Mesenchymal stem cell (in vitro differentiated cells and primary cell): ENCODE data around the gene ORC1.

Source experiments
- DNase-seq: peaks from one replicate; pipeline ENCODE4 v3.0.0-alpha.2; 2013
- H2AFZ ChIP-seq: one replicate; pipeline ENCODE4 v1.6.1; 2013; ENCODE audit warnings: low read depth, mild to moderate bottlenecking, control low read depth, inconsistent platforms, low read length, moderate library complexity
- H2AK5ac ChIP-seq: 2 replicates; pipeline ENCODE4 v1.6.1; 2013; ENCODE audit warnings: low read length, moderate library complexity, mild to moderate bottlenecking, inconsistent platforms; ENCODE audit not compliant: severe bottlenecking
- H2BK120ac ChIP-seq: one replicate; pipeline ENCODE4 v1.6.1; 2013; ENCODE audit warnings: low read depth, mild to moderate bottlenecking, inconsistent platforms, low read length, moderate library complexity
- H2BK12ac ChIP-seq, 2 experiments: one replicate each; pipeline ENCODE4 v1.6.1; 2013; ENCODE audit warnings: inconsistent platforms in 2 of 2, low read length in 2 of 2, mild to moderate bottlenecking in 2 of 2, moderate library complexity in 2 of 2, control low read depth in 1 of 2
- H2BK15ac ChIP-seq: one replicate; pipeline ENCODE4 v1.6.1; 2013; ENCODE audit warnings: mild to moderate bottlenecking, low read depth, inconsistent platforms; ENCODE audit not compliant: poor library complexity, severe bottlenecking
- H2BK5ac ChIP-seq: 2 replicates; pipeline ENCODE4 v1.6.1; 2013; ENCODE audit warnings: low read depth, mild to moderate bottlenecking, low read length, control low read depth, inconsistent platforms; ENCODE audit not compliant: poor library complexity, severe bottlenecking
- H3K14ac ChIP-seq, 2 experiments: one replicate each; pipeline ENCODE4 v1.6.1; 2013; ENCODE audit warnings: inconsistent platforms in 2 of 2, low read length in 2 of 2, control low read depth in 1 of 2, mild to moderate bottlenecking in 1 of 2, moderate library complexity in 1 of 2
- H3K18ac ChIP-seq, 2 experiments: one replicate each; pipeline ENCODE4 v1.6.1; 2013; ENCODE audit warnings: inconsistent platforms in 2 of 2, low read length in 2 of 2, control low read depth in 1 of 2, low read depth in 1 of 2, mild to moderate bottlenecking in 1 of 2
- H3K23ac ChIP-seq, 2 experiments: one replicate each; pipeline ENCODE4 v1.6.1; 2013; ENCODE audit warnings: inconsistent platforms in 2 of 2, low read length in 2 of 2, mild to moderate bottlenecking in 2 of 2, moderate library complexity in 2 of 2, control low read depth in 1 of 2
- H3K27ac ChIP-seq: 2 replicates; pipeline ENCODE4 v1.5.1; 2013; ENCODE audit warnings: mild to moderate bottlenecking, moderate library complexity, low read length, control low read depth, inconsistent platforms; ENCODE audit not compliant: poor library complexity, severe bottlenecking
- H3K27me3 ChIP-seq, 2 experiments: 2 replicates each; pipeline versions ENCODE4 v1.6.1 to v1.7.0; 2013; ENCODE audit warnings: low read length in 2 of 2, mild to moderate bottlenecking in 2 of 2, moderate library complexity in 2 of 2, control low read depth in 1 of 2, inconsistent platforms in 1 of 2; ENCODE audit not compliant: control insufficient read depth in 1 of 2, insufficient read depth in 1 of 2
- H3K36me3 ChIP-seq, 2 experiments: 2 replicates each; pipeline versions ENCODE4 v1.6.1 to v1.7.0; 2013; ENCODE audit warnings: low read length in 2 of 2, control low read depth in 1 of 2, inconsistent platforms in 1 of 2, low read depth in 1 of 2, mild to moderate bottlenecking in 1 of 2; ENCODE audit not compliant: insufficient read depth in 2 of 2, control insufficient read depth in 1 of 2
- H3K4ac ChIP-seq, 2 experiments: one replicate each; pipeline ENCODE4 v1.6.1; 2013; ENCODE audit warnings: inconsistent platforms in 2 of 2, low read length in 2 of 2, mild to moderate bottlenecking in 2 of 2, moderate library complexity in 2 of 2, control low read depth in 1 of 2, low read depth in 1 of 2
- H3K4me1 ChIP-seq: 2 replicates; pipeline ENCODE4 v1.6.1; 2013; ENCODE audit warnings: low read depth, low read length, control low read depth; ENCODE audit not compliant: control insufficient read depth, insufficient read depth
- H3K4me2 ChIP-seq: 2 replicates; pipeline ENCODE4 v1.6.1; 2013; ENCODE audit warnings: low read length, mild to moderate bottlenecking, inconsistent platforms; ENCODE audit not compliant: poor library complexity, severe bottlenecking
- H3K4me3 ChIP-seq, 2 experiments: 2 replicates each; pipeline versions ENCODE4 v1.5.1 to v1.7.0; 2013; ENCODE audit warnings: low read length in 2 of 2, mild to moderate bottlenecking in 2 of 2, control low read depth in 1 of 2, low read depth in 1 of 2; ENCODE audit not compliant: insufficient read depth in 1 of 2
- H3K79me1 ChIP-seq: replicated peaks from 2 replicates; pipeline ENCODE4 v1.6.1; 2013; ENCODE audit warnings: mild to moderate bottlenecking, control low read depth, low read length, inconsistent platforms; ENCODE audit not compliant: poor library complexity, severe bottlenecking
- H3K9ac ChIP-seq: 2 replicates; pipeline ENCODE4 v1.7.0; 2013; ENCODE audit warnings: mild to moderate bottlenecking, low read length, moderate library complexity
- H3K9me3 ChIP-seq: 2 replicates; pipeline ENCODE4 v1.7.0; 2013; ENCODE audit warnings: mild to moderate bottlenecking, low read length; ENCODE audit not compliant: control insufficient read depth
- H4K8ac ChIP-seq: one replicate; pipeline ENCODE4 v1.6.1; 2013; ENCODE audit warnings: inconsistent platforms, mild to moderate bottlenecking, low read length, moderate library complexity
- H4K91ac ChIP-seq: one replicate; pipeline ENCODE4 v1.6.1; 2013; ENCODE audit warnings: mild to moderate bottlenecking, low read length, inconsistent platforms
- WGBS: methylation state at CpG from one replicate; pipeline ENCODE4 v1.1.7; 2013; ENCODE audit warnings: mixed read lengths; 5-methylcytosine and 5-hydroxymethylcytosine counted together

ORC1 gene

GRCh38 chr1:52328615-52329014, 75.6 kb downstream of the ORC1 start:
- no peak overlapping the region for H3K4me2 ChIP-seq
- no peak overlapping the region for H3K4ac ChIP-seq
- no peak overlapping the region for H3K9ac ChIP-seq
- H3K4me1 ChIP-seq = no peaks in the 10 kb centered on the region
- no peak overlapping the region for H3K23ac ChIP-seq
- DNase-seq = no peak
- no peak overlapping the region for H2AK5ac ChIP-seq
- H2BK15ac ChIP-seq = no peak overlapping the region
- no peak overlapping the region for H3K18ac ChIP-seq
- no peak overlapping the region for H3K27ac ChIP-seq
- H3K36me3 ChIP-seq = peaks cover 0 to 3% of the 10 kb centered on the region in 2 experiments
- no peak overlapping the region for H4K8ac ChIP-seq
- no peak overlapping the region for H3K14ac ChIP-seq
- no peak overlapping the region for H4K91ac ChIP-seq
- WGBS = 100% methylated on average over 1 of the region's 1 CpG
- no peaks in the 10 kb centered on the region for H3K27me3 ChIP-seq
- H2BK5ac ChIP-seq = no peak overlapping the region
- no peaks in the 10 kb centered on the region for H3K9me3 ChIP-seq
- no peaks in the 10 kb centered on the region for H3K79me1 ChIP-seq
- H2AFZ ChIP-seq = no peak overlapping the region
- no peak overlapping the region for H2BK120ac ChIP-seq
- no peak overlapping the region for H3K4me3 ChIP-seq
- no peak overlapping the region for H2BK12ac ChIP-seq

GRCh38 chr1:52325786-52326185, 78.4 kb downstream of the ORC1 start:
- WGBS = 91% methylated on average over 4 of the region's 5 CpGs
- H2AK5ac ChIP-seq = no peak overlapping the region
- DNase-seq = no peak

DNA sequence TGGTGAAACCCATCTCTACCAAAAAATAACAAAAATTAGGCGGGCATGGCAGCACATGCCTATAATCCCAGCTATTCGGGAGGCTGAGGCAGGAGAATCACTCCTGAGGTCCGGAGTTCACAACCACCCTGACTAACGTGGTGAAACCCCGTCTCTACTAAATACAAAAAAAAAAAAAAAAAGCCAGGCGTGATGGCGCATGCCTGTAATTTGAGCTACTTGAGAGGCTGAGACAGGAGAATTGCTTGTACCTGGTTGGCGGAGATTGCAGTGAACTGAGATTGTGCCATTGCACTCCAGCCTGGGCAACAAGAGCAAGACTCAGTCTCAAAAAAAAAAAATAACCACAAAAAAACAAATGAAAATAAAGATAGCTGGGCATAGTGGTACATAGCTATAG, 80.5 kb downstream of the ORC1 start:
- Histone ChIP-seq H3K4me3 (no peak overlapping the region), H3K4me2 (no peak overlapping the region), H3K36me3 (peaks cover 0 to 4% of the 10 kb centered on the region in 2 experiments), H3K79me1 (no peaks in the 10 kb centered on the region), H2BK15ac (no peak overlapping the region), H3K9ac (no peak overlapping the region), H2BK12ac (no peak overlapping the region), H3K27ac (no peak overlapping the region), H3K14ac (no peak overlapping the region), H3K4me1 (peaks cover 1% of the 10 kb centered on the region), H3K4ac (no peak overlapping the region), H2BK120ac (no peak overlapping the region), H3K23ac (no peak overlapping the region), H3K27me3 (no peaks in the 10 kb centered on the region), H3K9me3 (no peaks in the 10 kb centered on the region), H2BK5ac (no peak overlapping the region), H4K8ac (no peak overlapping the region), H2AK5ac (no peak overlapping the region), H3K18ac (peak overlapping the region in 1 of 2 experiments; percentile 22), H2AFZ (no peak overlapping the region), H4K91ac (no peak overlapping the region)
- DNase-seq = no peak
- 100% methylated on average over 5 of the region's 8 CpGs for WGBS

More at GRCh38 chr1:52325786-52326185, 78.4 kb downstream of the ORC1 start:
- H3K14ac ChIP-seq = no peak overlapping the region
- H3K4ac ChIP-seq = no peak overlapping the region
- no peak overlapping the region for H3K9ac ChIP-seq
- H3K23ac ChIP-seq = no peak overlapping the region
- no peak overlapping the region for H3K27ac ChIP-seq
- H3K18ac ChIP-seq = no peak overlapping the region
- no peak overlapping the region for H2AFZ ChIP-seq
- H3K4me3 ChIP-seq = no peak overlapping the region
- H2BK15ac ChIP-seq = no peak overlapping the region
- H4K8ac ChIP-seq = no peak overlapping the region
- H3K27me3 ChIP-seq = no peaks in the 10 kb centered on the region
- no peaks in the 10 kb centered on the region for H3K9me3 ChIP-seq
- H3K79me1 ChIP-seq = no peaks in the 10 kb centered on the region
- peaks cover 1% of the 10 kb centered on the region for H3K4me1 ChIP-seq
- no peak overlapping the region for H4K91ac ChIP-seq
- no peak overlapping the region for H3K4me2 ChIP-seq
- no peak overlapping the region for H2BK12ac ChIP-seq
- H3K36me3 ChIP-seq = peaks cover 0 to 4% of the 10 kb centered on the region in 2 experiments
- no peak overlapping the region for H2BK120ac ChIP-seq
- H2BK5ac ChIP-seq = no peak overlapping the region
